Small intestine (tissue), 7 donors: ENCODE measurements around the gene WNT4. TPM values are rescaled to one million over a fixed set of nuclear protein-coding genes. Genes with fewer than 3 reads are reported as not detected.
A peak's percentile ranks its signal among the peaks of the same experiment; 100 is the strongest.

Experiments
- DNase-seq, 2 donors: peaks; one replicate each; pipeline versions ENCODE4 v3.0.0 to v3.0.0-alpha.2; 2013
- FAIRE-seq: peaks from 2 replicates; lab custom pipeline; 2012; peaks lifted over from hg19 to GRCh38; lab: Jason Lieb, UNC
- H3K27ac ChIP-seq, 3 donors: one replicate each; pipeline ENCODE4 v1.5.1; 2013; ENCODE audit warnings: low read length in 2 of 3, mild to moderate bottlenecking in 2 of 3, control low read depth in 1 of 3, inconsistent platforms in 1 of 3, low read depth in 1 of 3, moderate library complexity in 1 of 3
- H3K27me3 ChIP-seq, 3 donors: one replicate each; pipeline ENCODE4 v1.6.1; 2013; ENCODE audit warnings: low read length in 3 of 3, inconsistent platforms in 1 of 3; ENCODE audit not compliant: control insufficient read depth in 3 of 3, insufficient read depth in 3 of 3
- H3K36me3 ChIP-seq, 3 donors: one replicate each; pipeline ENCODE4 v1.6.1; 2013; ENCODE audit warnings: low read length in 3 of 3, inconsistent platforms in 1 of 3, low read depth in 1 of 3, mild to moderate bottlenecking in 1 of 3, moderate library complexity in 1 of 3; ENCODE audit not compliant: control insufficient read depth in 3 of 3, insufficient read depth in 2 of 3
- H3K4me1 ChIP-seq, 3 donors: one replicate each; pipeline ENCODE4 v1.6.1; 2013; ENCODE audit warnings: low read length in 2 of 3, inconsistent platforms in 1 of 3, low read depth in 1 of 3, mild to moderate bottlenecking in 1 of 3, moderate library complexity in 1 of 3; ENCODE audit not compliant: control insufficient read depth in 3 of 3, insufficient read depth in 2 of 3
- H3K4me3 ChIP-seq, 3 donors: one replicate each; pipeline ENCODE4 v1.5.1; 2013; ENCODE audit warnings: low read length in 3 of 3, control low read depth in 1 of 3, inconsistent platforms in 1 of 3, low read depth in 1 of 3, mild to moderate bottlenecking in 1 of 3, moderate library complexity in 1 of 3
- H3K9me3 ChIP-seq, 2 donors: one replicate each; pipeline ENCODE4 v1.6.1; 2013; ENCODE audit warnings: low read depth in 1 of 2, low read length in 1 of 2; ENCODE audit not compliant: control insufficient read depth in 2 of 2, insufficient read depth in 1 of 2
- WGBS, 3 donors: extraction: QIAGEN DNeasy Blood & Tissue Kit; methylation state at CpG; one replicate each; pipeline ENCODE4 v1.1.7; 2013; 5-methylcytosine and 5-hydroxymethylcytosine counted together
- polyA plus RNA-seq, 4 donors: library from polyadenylated mRNA; stranded (reverse) in 3 of 4; unstranded in 1 of 4; fragments of 200-250 nt in 3 of 4; fragments of 120-200 nt in 1 of 4; gene quantifications; one replicate each; pipeline versions ENCODE4 v1.2.1 to v1.2.3, GENCODE V29; 2013
- donor health status: healthy with polysubstance abuse.
- donor health status: control.
- donor health status: control.
- donor health status: Bipolar disorder and iron deficiency.
- donor health status: healthy.

The WNT4 gene
- polyA plus RNA-seq, 4 donors, result 0.81 to 2.3 (median 1.3) TPM; not detected in 1

GRCh38 chr1:22132517-22133235 is 10.2 kb downstream of the WNT4 start:
- Histone ChIP-seq H3K9me3 (no peaks in the 10 kb centered on the region), H3K27ac (no peak overlapping the region), H3K4me1 (no peaks in the 10 kb centered on the region), H3K27me3 (peaks cover 0 to 14% (median 0%) of the 10 kb centered on the region in 3 donors), H3K36me3 (no peaks in the 10 kb centered on the region), H3K4me3 (no peak overlapping the region)
- no peak for DNase-seq
- WGBS, 3 donors, result 69 to 72% (median 70%) methylated on average over 13 to 15 of the region's 15 CpGs
- FAIRE-seq, result no peak

GRCh38 chr1:22131875-22132486 is 10.9 kb downstream of the WNT4 start:
- WGBS, 3 donors, result 10 to 21% (median 20%) methylated on average over 9 to 10 of the region's 10 CpGs
- H3K4me1 ChIP-seq, result no peaks in the 10 kb centered on the region
- H3K36me3 ChIP-seq, result no peaks in the 10 kb centered on the region
- H3K27me3 ChIP-seq, result peaks cover 0 to 14% (median 0%) of the 10 kb centered on the region in 3 donors
- no peak for FAIRE-seq
- DNase-seq, result peak; percentile 36 to 74
- no peak overlapping the region for H3K27ac ChIP-seq
- no peak overlapping the region for H3K4me3 ChIP-seq
- H3K9me3 ChIP-seq, result no peaks in the 10 kb centered on the region

- Histone ChIP-seq H3K36me3 (no peaks in the 10 kb centered on the region), H3K4me1 (no peaks in the 10 kb centered on the region), H3K27me3 (peaks cover 0 to 12% (median 0%) of the 10 kb centered on the region in 3 donors), H3K9me3 (no peaks in the 10 kb centered on the region), H3K4me3 (no peak overlapping the region), H3K27ac (no peak overlapping the region)
- 82 to 89% (median 84%) methylated on average over 4 of the region's 4 CpGs for WGBS, 3 donors
- DNase-seq, result no peak
- no peak for FAIRE-seq
Observed at GRCh38 chr1:22131062-22131461, 11.8 kb downstream of the WNT4 start.

GRCh38 chr1:22129501-22130117 is 13.3 kb downstream of the WNT4 start:
- H3K36me3 ChIP-seq, result peaks cover 0 to 2% (median 0%) of the 10 kb centered on the region in 3 donors
- H3K27me3 ChIP-seq, result peaks cover 0 to 11% (median 0%) of the 10 kb centered on the region in 3 donors
- no peaks in the 10 kb centered on the region for H3K9me3 ChIP-seq
- DNase-seq, result no peak
- H3K4me3 ChIP-seq, result no peak overlapping the region
- no peaks in the 10 kb centered on the region for H3K4me1 ChIP-seq
- 91 to 93% (median 93%) methylated on average over 29 of the region's 29 CpGs for WGBS, 3 donors
- no peak overlapping the region for H3K27ac ChIP-seq
- FAIRE-seq, result no peak

- 71 to 90% (median 72%) methylated on average over 10 to 12 of the region's 12 CpGs for WGBS, 3 donors
- Histone ChIP-seq H3K9me3 (no peaks in the 10 kb centered on the region), H3K36me3 (peaks cover 0 to 2% (median 0%) of the 10 kb centered on the region in 3 donors), H3K27me3 (peaks cover 0 to 1% (median 0%) of the 10 kb centered on the region in 3 donors), H3K4me1 (no peaks in the 10 kb centered on the region), H3K27ac (no peak overlapping the region), H3K4me3 (no peak overlapping the region)
- DNase-seq (no peak), FAIRE-seq (no peak)
Observed at GRCh38 chr1:22128392-22128791, 14.5 kb downstream of the WNT4 start.

GRCh38 chr1:22127731-22128130 is 15.2 kb downstream of the WNT4 start:
- Histone ChIP-seq H3K4me1 (no peaks in the 10 kb centered on the region), H3K27ac (no peak overlapping the region), H3K4me3 (no peak overlapping the region), H3K9me3 (no peaks in the 10 kb centered on the region), H3K27me3 (no peaks in the 10 kb centered on the region), H3K36me3 (peaks cover 0 to 2% (median 0%) of the 10 kb centered on the region in 3 donors)
- 65 to 95% (median 88%) methylated on average over 3 of the region's 3 CpGs for WGBS, 3 donors
- DNase-seq (no peak), FAIRE-seq (no peak)

GRCh38 chr1:22127248-22127647 is 15.6 kb downstream of the WNT4 start:
- FAIRE-seq, result no peak
- no peaks in the 10 kb centered on the region for H3K9me3 ChIP-seq
- H3K27me3 ChIP-seq, result no peaks in the 10 kb centered on the region
- 59 to 78% (median 64%) methylated on average over 6 of the region's 6 CpGs for WGBS, 3 donors
- H3K27ac ChIP-seq, result no peak overlapping the region
- no peaks in the 10 kb centered on the region for H3K4me1 ChIP-seq
- DNase-seq, result no peak
- peaks cover 0 to 2% (median 0%) of the 10 kb centered on the region in 3 donors for H3K36me3 ChIP-seq
- H3K4me3 ChIP-seq, result no peak overlapping the region

- Histone ChIP-seq H3K4me3 (no peak overlapping the region), H3K9me3 (no peaks in the 10 kb centered on the region), H3K27ac (no peak overlapping the region), H3K36me3 (peaks cover 0 to 2% (median 0%) of the 10 kb centered on the region in 3 donors), H3K4me1 (no peaks in the 10 kb centered on the region), H3K27me3 (no peaks in the 10 kb centered on the region)
- 82 to 90% (median 85%) methylated on average over 12 of the region's 12 CpGs for WGBS, 3 donors
- no peak for DNase-seq
- FAIRE-seq, result no peak
Observed at GRCh38 chr1:22126531-22126930, 16.4 kb downstream of the WNT4 start.
